Measurements from ENCODE around the gene CDK4. TPM values are rescaled to one million over a fixed set of nuclear protein-coding genes. Genes with fewer than 3 reads are reported as not detected.

The CDK4 gene
- polyA plus RNA-seq, 1 donor (not counting 4 experiments of a cell fraction or from before 2014, with no cell fraction given), result 146 TPM

GRCh38 chr12:57744194-57744776, 7.8 kb downstream of the CDK4 start:
- no peak for FAIRE-seq
- peaks cover 16% of the 10 kb centered on the region for H3K4me1 ChIP-seq (ENCODE audit: control insufficient read depth, extremely low read depth, insufficient read depth, low read length)
- dilution Hi-C loops (cut with MboI; ENCODE audit: extremely low pct_ligation_motif_present, low sequenced_read_pairs), result loop anchor here (25.0 kb wide), 1 partner anchor 157 kb away; the partner anchor contains the start of gene PIP4K2C

GRCh38 chr12:57743769-57744168, 8.3 kb downstream of the CDK4 start:
- H4K20me1 ChIP-seq (ENCODE audit: control insufficient read depth, extremely low read depth, insufficient read depth, low read length), result no peaks in the 10 kb centered on the region
- peak overlapping the region; percentile 90 for H2AFZ ChIP-seq (ENCODE audit: control insufficient read depth, low read length)
- H3K4me2 ChIP-seq (ENCODE audit: control insufficient read depth, extremely low read depth, insufficient read depth, low read depth, low read length), result peak overlapping the region; percentile 94
- H3K27ac ChIP-seq (ENCODE audit: control insufficient read depth, insufficient read depth, low read length), result peak overlapping the region; percentile 98
- peak overlapping the region in 2 of 3 experiments; percentile 97 to 99 for H3K4me3 ChIP-seq (ENCODE audit: control insufficient read depth in 2 of 3, extremely low read depth in 1 of 3, insufficient read depth in 2 of 3, low read depth in 1 of 3, low read length in 3 of 3)
- H3K9ac ChIP-seq (ENCODE audit: control insufficient read depth, extremely low read depth, insufficient read depth, low read length), result no peak overlapping the region
- peaks cover 5 to 8% of the 10 kb centered on the region in 2 experiments for H3K36me3 ChIP-seq (ENCODE audit: control insufficient read depth in 2 of 2, extremely low read depth in 1 of 2, insufficient read depth in 2 of 2, low read length in 2 of 2)
- H3K9me3 ChIP-seq (ENCODE audit: control insufficient read depth, low read depth, low read length), result no peaks in the 10 kb centered on the region
- peaks cover 21% of the 10 kb centered on the region for H3K27me3 ChIP-seq (ENCODE audit: control insufficient read depth, extremely low read depth, insufficient read depth, low read length)
- TF ChIP-seq EZH2 (IDR thresholded peaks at IDR 0.05; ENCODE audit: low read length), result no peak
- TF ChIP-seq, protein P1, sequence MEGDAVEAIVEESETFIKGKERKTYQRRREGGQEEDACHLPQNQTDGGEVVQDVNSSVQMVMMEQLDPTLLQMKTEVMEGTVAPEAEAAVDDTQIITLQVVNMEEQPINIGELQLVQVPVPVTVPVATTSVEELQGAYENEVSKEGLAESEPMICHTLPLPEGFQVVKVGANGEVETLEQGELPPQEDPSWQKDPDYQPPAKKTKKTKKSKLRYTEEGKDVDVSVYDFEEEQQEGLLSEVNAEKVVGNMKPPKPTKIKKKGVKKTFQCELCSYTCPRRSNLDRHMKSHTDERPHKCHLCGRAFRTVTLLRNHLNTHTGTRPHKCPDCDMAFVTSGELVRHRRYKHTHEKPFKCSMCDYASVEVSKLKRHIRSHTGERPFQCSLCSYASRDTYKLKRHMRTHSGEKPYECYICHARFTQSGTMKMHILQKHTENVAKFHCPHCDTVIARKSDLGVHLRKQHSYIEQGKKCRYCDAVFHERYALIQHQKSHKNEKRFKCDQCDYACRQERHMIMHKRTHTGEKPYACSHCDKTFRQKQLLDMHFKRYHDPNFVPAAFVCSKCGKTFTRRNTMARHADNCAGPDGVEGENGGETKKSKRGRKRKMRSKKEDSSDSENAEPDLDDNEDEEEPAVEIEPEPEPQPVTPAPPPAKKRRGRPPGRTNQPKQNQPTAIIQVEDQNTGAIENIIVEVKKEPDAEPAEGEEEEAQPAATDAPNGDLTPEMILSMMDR (optimal IDR thresholded peaks at IDR 0.05 in 1 of 3, IDR thresholded peaks at IDR 0.05 in 1 of 3, conservative IDR thresholded peaks at IDR 0.05 in 1 of 3; ENCODE audit: extremely low read depth in 1 of 3, insufficient read depth in 2 of 3, low read length in 3 of 3), result no peak
- dilution Hi-C loops (cut with MboI; ENCODE audit: extremely low pct_ligation_motif_present, low sequenced_read_pairs), result loop anchor here (25.0 kb wide), 1 partner anchor 156 kb away; the partner anchor contains the start of gene PIP4K2C
- peaks cover 16% of the 10 kb centered on the region for H3K4me1 ChIP-seq (ENCODE audit: control insufficient read depth, extremely low read depth, insufficient read depth, low read length)
- FAIRE-seq, result no peak
- no peaks in the 10 kb centered on the region for H3K9me1 ChIP-seq (ENCODE audit: control insufficient read depth, extremely low read depth, insufficient read depth, low read length)
- no peak for DNase-seq (ENCODE audit: low read depth, low spot score)
- peaks cover 13% of the 10 kb centered on the region for H3K79me2 ChIP-seq (ENCODE audit: control insufficient read depth, insufficient read depth, low read length)

More at GRCh38 chr12:57744194-57744776, 7.8 kb downstream of the CDK4 start:
- H3K79me2 ChIP-seq (ENCODE audit: control insufficient read depth, insufficient read depth, low read length), result peaks cover 13% of the 10 kb centered on the region
- H3K9me3 ChIP-seq (ENCODE audit: control insufficient read depth, low read depth, low read length), result no peaks in the 10 kb centered on the region
- no peaks in the 10 kb centered on the region for H3K9me1 ChIP-seq (ENCODE audit: control insufficient read depth, extremely low read depth, insufficient read depth, low read length)
- H3K4me3 ChIP-seq (ENCODE audit: control insufficient read depth in 2 of 3, extremely low read depth in 1 of 3, insufficient read depth in 2 of 3, low read depth in 1 of 3, low read length in 3 of 3), result peak overlapping the region; percentile 81 to 99 (median 97)
- H4K20me1 ChIP-seq (ENCODE audit: control insufficient read depth, extremely low read depth, insufficient read depth, low read length), result no peaks in the 10 kb centered on the region
- H3K27me3 ChIP-seq (ENCODE audit: control insufficient read depth, extremely low read depth, insufficient read depth, low read length), result peaks cover 17% of the 10 kb centered on the region
- H3K9ac ChIP-seq (ENCODE audit: control insufficient read depth, extremely low read depth, insufficient read depth, low read length), result peak overlapping the region; percentile 99
- H2AFZ ChIP-seq (ENCODE audit: control insufficient read depth, low read length), result peak overlapping the region; percentile 90
- TF ChIP-seq, protein P1 (optimal IDR thresholded peaks at IDR 0.05 in 1 of 3, IDR thresholded peaks at IDR 0.05 in 1 of 3, conservative IDR thresholded peaks at IDR 0.05 in 1 of 3; ENCODE audit: extremely low read depth in 1 of 3, insufficient read depth in 2 of 3, low read length in 3 of 3), result no peak
- TF ChIP-seq EZH2 (IDR thresholded peaks at IDR 0.05; ENCODE audit: low read length), result no peak
- H3K27ac ChIP-seq (ENCODE audit: control insufficient read depth, insufficient read depth, low read length), result peak overlapping the region; percentile 98
- no peak for DNase-seq (ENCODE audit: low read depth, low spot score)
- H3K4me2 ChIP-seq (ENCODE audit: control insufficient read depth, extremely low read depth, insufficient read depth, low read depth, low read length), result peak overlapping the region; percentile 94
- H3K36me3 ChIP-seq (ENCODE audit: control insufficient read depth in 2 of 2, extremely low read depth in 1 of 2, insufficient read depth in 2 of 2, low read length in 2 of 2), result peaks cover 10% of the 10 kb centered on the region in 2 experiments
